Muscle layer of duodenum (tissue), 2 donors: ENCODE results near the gene HYAL3.

Source experiments
- H3K27ac ChIP-seq: one replicate; pipeline ENCODE4 v1.7.0; 2013; ENCODE audit warnings: mild to moderate bottlenecking, low read length
- H3K27me3 ChIP-seq: one replicate; pipeline ENCODE4 v1.7.0; 2013; ENCODE audit warnings: low read depth, mild to moderate bottlenecking, control low read depth, low read length
- H3K36me3 ChIP-seq, 2 donors: one replicate each; pipeline ENCODE4 v1.7.0; 2013; ENCODE audit warnings: low read length in 2 of 2, control low read depth in 1 of 2, mild to moderate bottlenecking in 1 of 2; ENCODE audit not compliant: insufficient read depth in 2 of 2, control insufficient read depth in 1 of 2
- H3K4me1 ChIP-seq, 2 donors: one replicate each; pipeline ENCODE4 v1.7.0; 2013; ENCODE audit warnings: low read length in 2 of 2, mild to moderate bottlenecking in 2 of 2, control low read depth in 1 of 2, moderate library complexity in 1 of 2; ENCODE audit not compliant: insufficient read depth in 2 of 2, control insufficient read depth in 1 of 2
- H3K4me3 ChIP-seq, 2 donors: one replicate each; pipeline ENCODE4 v1.7.0; 2013; ENCODE audit warnings: low read length in 2 of 2, low read depth in 1 of 2, mild to moderate bottlenecking in 1 of 2
- H3K9me3 ChIP-seq, 2 donors: one replicate each; pipeline ENCODE4 v1.7.0; 2013; ENCODE audit warnings: low read length in 2 of 2, control low read depth in 1 of 2, mild to moderate bottlenecking in 1 of 2; ENCODE audit not compliant: control insufficient read depth in 1 of 2
- donor health status: healthy.

HYAL3 gene

GRCh38 chr3:50298836-50299637 lies at the start of gene HYAL3, which contains the start of gene NAA80:
TSS of gene HYAL3 (minus strand) at chr3:50299405. CDS start at chr3:50295602, 3,803 bp downstream.
TSS of gene NAA80 (minus strand) at chr3:50299405. CDS start at chr3:50297463, 1,942 bp downstream.
- H3K4me1 ChIP-seq, result peaks cover 17 to 28% of the 10 kb centered on the region in 2 donors

GRCh38 chr3:50347187-50347813 lies 48.1 kb upstream of the HYAL3 start:
- Histone ChIP-seq H3K4me3 (no peak overlapping the region), H3K4me1 (peaks cover 18 to 43% of the 10 kb centered on the region in 2 donors), H3K36me3 (peaks cover 5 to 20% of the 10 kb centered on the region in 2 donors), H3K27ac (no peak overlapping the region), H3K9me3 (no peaks in the 10 kb centered on the region), H3K27me3 (no peaks in the 10 kb centered on the region)

More at GRCh38 chr3:50298836-50299637, at the start of gene HYAL3, which contains the start of gene NAA80:
- Histone ChIP-seq H3K4me3 (peak within 1 kb of the TSS; percentile 76 to 77), H3K36me3 (no peaks in the 10 kb centered on the region), H3K9me3 (no peaks in the 10 kb centered on the region), H3K27me3 (no peaks in the 10 kb centered on the region), H3K27ac (peak within 1 kb of the TSS; percentile 89)

GRCh38 chr3:50345586-50346234 lies 46.5 kb upstream of the HYAL3 start, which contains the start of gene ZMYND10:
TSS of gene ZMYND10 (minus strand) at chr3:50345732. CDS start at chr3:50345579, 153 bp downstream.
- Histone ChIP-seq H3K27ac (no peak within 1 kb of the TSS), H3K36me3 (peaks cover 5 to 18% of the 10 kb centered on the region in 2 donors), H3K9me3 (no peaks in the 10 kb centered on the region), H3K4me3 (peak within 1 kb of the TSS; percentile 53 to 61), H3K27me3 (no peaks in the 10 kb centered on the region), H3K4me1 (peaks cover 20 to 44% of the 10 kb centered on the region in 2 donors)

- no peak overlapping the region for H3K27ac ChIP-seq
- peaks cover 5 to 17% of the 10 kb centered on the region in 2 donors for H3K36me3 ChIP-seq
- H3K27me3 ChIP-seq, result no peaks in the 10 kb centered on the region
- no peaks in the 10 kb centered on the region for H3K9me3 ChIP-seq
- H3K4me3 ChIP-seq, result peak overlapping the region; percentile 53 to 61
- peaks cover 16 to 48% of the 10 kb centered on the region in 2 donors for H3K4me1 ChIP-seq
Measured at GRCh38 chr3:50345008-50345407, 45.8 kb upstream of the HYAL3 start.

- H3K4me3 ChIP-seq, result no peak overlapping the region
- H3K4me1 ChIP-seq, result peaks cover 13 to 46% of the 10 kb centered on the region in 2 donors
- H3K9me3 ChIP-seq, result no peaks in the 10 kb centered on the region
- no peaks in the 10 kb centered on the region for H3K27me3 ChIP-seq
- H3K27ac ChIP-seq, result no peak overlapping the region
- peaks cover 0 to 7% of the 10 kb centered on the region in 2 donors for H3K36me3 ChIP-seq
Measured at GRCh38 chr3:50342813-50343633, 43.8 kb upstream of the HYAL3 start.

- Histone ChIP-seq H3K9me3 (no peaks in the 10 kb centered on the region), H3K27me3 (no peaks in the 10 kb centered on the region), H3K4me3 (no peak overlapping the region), H3K36me3 (no peaks in the 10 kb centered on the region), H3K27ac (no peak overlapping the region), H3K4me1 (peaks cover 13 to 44% of the 10 kb centered on the region in 2 donors)
Measured at GRCh38 chr3:50341996-50342650, 42.9 kb upstream of the HYAL3 start.

GRCh38 chr3:50341537-50341936 lies 42.3 kb upstream of the HYAL3 start:
- no peak overlapping the region for H3K27ac ChIP-seq
- peaks cover 13 to 47% of the 10 kb centered on the region in 2 donors for H3K4me1 ChIP-seq
- H3K4me3 ChIP-seq, result peak overlapping the region; percentile 59 to 74
- no peaks in the 10 kb centered on the region for H3K9me3 ChIP-seq
- peaks cover 0 to 6% of the 10 kb centered on the region in 2 donors for H3K36me3 ChIP-seq
- H3K27me3 ChIP-seq, result no peaks in the 10 kb centered on the region

GRCh38 chr3:50340448-50341329 lies 41.5 kb upstream of the HYAL3 start, which contains the start of gene RASSF1:
TSS of gene RASSF1 (minus strand) at chr3:50340836. CDS start at chr3:50340805, 31 bp downstream.
- H3K36me3 ChIP-seq, result peaks cover 0 to 8% of the 10 kb centered on the region in 2 donors
- H3K9me3 ChIP-seq, result no peaks in the 10 kb centered on the region
- H3K4me3 ChIP-seq, result peak within 1 kb of the TSS; percentile 59 to 74
- peak within 1 kb of the TSS; percentile 69 for H3K27ac ChIP-seq
- H3K4me1 ChIP-seq, result peaks cover 13 to 51% of the 10 kb centered on the region in 2 donors
- no peaks in the 10 kb centered on the region for H3K27me3 ChIP-seq

GRCh38 chr3:50340147-50340447 lies 40.9 kb upstream of the HYAL3 start:
- H3K36me3 ChIP-seq, result peaks cover 0 to 8% of the 10 kb centered on the region in 2 donors
- H3K4me1 ChIP-seq, result peaks cover 13 to 47% of the 10 kb centered on the region in 2 donors
- H3K4me3 ChIP-seq, result peak overlapping the region; percentile 59 to 74
- no peaks in the 10 kb centered on the region for H3K27me3 ChIP-seq
- no peaks in the 10 kb centered on the region for H3K9me3 ChIP-seq
- H3K27ac ChIP-seq, result peak overlapping the region; percentile 69
